ENCODE results near the gene ERC1. TPM values are rescaled to one million over a fixed set of nuclear protein-coding genes. Genes with fewer than 3 reads are reported as not detected.
A peak's percentile ranks its signal among the peaks of the same experiment; 100 is the strongest.
"Not testable (repeated sequence)": the region's sequence is repeated elsewhere in the genome, so short reads cannot be mapped to it uniquely, and the experiment has no call there.

ERC1 gene
- total RNA-seq, 1 experiment from 2014 or later: 31.5 TPM

- Histone ChIP-seq H3K27me3 (no peaks in the 10 kb centered on the region), H3K36me3 (peaks cover 2% of the 10 kb centered on the region; the same call in 1 of the 2 replicates), H3K27ac (no peak overlapping the region), H3K4me1 (peaks cover 9% of the 10 kb centered on the region), H3K4me3 (no peak overlapping the region), H3K9me3 (replicated peaks) (no peaks in the 10 kb centered on the region)
- no peak for DNase-seq
These were observed 6.5 kb downstream of the ERC1 start for GRCh38 chr12:997505-997904.

DNA sequence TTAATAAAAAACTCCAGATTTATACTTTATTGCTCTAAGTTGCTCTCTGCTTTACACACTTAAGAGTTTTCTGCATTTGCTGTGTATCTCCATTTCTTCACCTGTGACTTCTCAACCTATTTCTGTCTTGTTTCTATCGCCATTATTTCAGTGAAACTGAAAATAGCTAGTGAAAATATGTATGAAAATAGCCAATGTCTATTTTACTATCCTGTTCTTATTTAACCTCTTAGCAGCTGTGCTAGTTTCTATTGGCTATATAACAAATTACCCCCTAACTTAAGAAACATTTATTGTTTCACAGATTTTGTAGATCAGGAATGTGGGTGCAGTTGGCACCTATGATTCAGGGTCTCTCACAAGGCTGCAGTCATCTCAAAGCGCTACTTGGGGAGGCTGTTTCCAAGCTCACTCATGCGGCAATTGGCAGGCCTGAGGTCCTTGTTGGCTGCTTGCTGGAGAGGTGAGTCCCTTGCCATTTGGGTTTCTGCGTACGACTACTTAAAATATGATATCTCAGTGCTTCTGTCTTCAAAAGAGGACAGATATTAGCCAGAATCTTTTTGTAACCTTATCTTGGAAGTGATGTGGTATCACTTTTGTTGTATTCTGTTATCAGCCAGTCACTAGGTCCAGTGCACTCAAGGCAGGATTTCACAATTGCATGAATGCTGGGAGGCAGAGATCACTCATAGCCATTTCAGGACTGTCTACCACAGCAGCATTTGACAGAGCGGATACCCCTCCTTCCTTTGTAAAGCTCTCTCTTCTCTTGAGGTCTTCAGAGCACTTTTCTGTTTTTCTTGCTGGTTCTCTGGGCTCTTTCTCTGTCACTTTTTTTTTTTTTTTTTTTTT is 7.2 kb downstream of the ERC1 start:
- H3K4me1 ChIP-seq: peaks cover 2% of the 10 kb centered on the region
- no peak for DNase-seq
- peaks cover 2% of the 10 kb centered on the region; the same call in 1 of the 2 replicates for H3K36me3 ChIP-seq
- no peaks in the 10 kb centered on the region for H3K27me3 ChIP-seq
- no peak overlapping the region for H3K4me3 ChIP-seq
- H3K9me3 ChIP-seq (replicated peaks): no peaks in the 10 kb centered on the region
- no peak overlapping the region for H3K27ac ChIP-seq

GRCh38 chr12:999736-1000135 is 8.7 kb downstream of the ERC1 start:
- H3K4me1 ChIP-seq; H3K27me3 ChIP-seq; H3K9me3 ChIP-seq (replicated peaks); DNase-seq; H3K4me3 ChIP-seq; H3K36me3 ChIP-seq; H3K27ac ChIP-seq: not testable (repeated sequence)

DNA sequence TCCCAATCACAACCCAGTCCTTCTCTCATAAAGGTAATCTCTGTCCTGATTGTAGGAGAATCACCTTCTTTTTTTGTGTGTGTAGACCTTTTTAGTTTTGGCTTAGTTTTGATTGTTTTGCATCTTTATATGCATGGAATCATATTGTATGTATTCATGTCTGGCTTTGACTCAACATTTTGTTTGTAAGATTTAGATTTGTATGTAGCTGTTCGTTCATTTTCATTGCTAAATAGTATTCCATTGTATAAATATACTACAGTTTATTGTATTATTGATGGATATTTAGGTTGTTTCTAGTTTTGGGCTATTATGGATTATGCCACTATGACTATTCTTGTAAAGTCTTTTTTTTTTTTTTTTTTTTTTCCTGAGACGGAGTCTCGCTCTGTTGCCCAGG is 10.5 kb downstream of the ERC1 start:
- H3K9me3 ChIP-seq (replicated peaks): no peaks in the 10 kb centered on the region
- no peaks in the 10 kb centered on the region for H3K27me3 ChIP-seq
- H3K4me1 ChIP-seq: no peaks in the 10 kb centered on the region
- no peak for DNase-seq
- no peak overlapping the region for H3K27ac ChIP-seq
- 0 out of 2 replicates have a peak, but pooled peaks cover 2% of the 10 kb centered on the region for H3K36me3 ChIP-seq
- H3K4me3 ChIP-seq: no peak overlapping the region

- H3K27ac ChIP-seq: no peak overlapping the region
- H3K27me3 ChIP-seq: no peaks in the 10 kb centered on the region
- H3K36me3 ChIP-seq: 0 out of 2 replicates have a peak, but pooled peaks cover 2% of the 10 kb centered on the region
- H3K4me1 ChIP-seq: no peaks in the 10 kb centered on the region
- no peaks in the 10 kb centered on the region for H3K9me3 ChIP-seq (replicated peaks)
- H3K4me3 ChIP-seq: no peak overlapping the region
- no peak for DNase-seq
These were observed 12.7 kb downstream of the ERC1 start for GRCh38 chr12:1003600-1004271.

- Histone ChIP-seq H3K27ac (no peak overlapping the region), H3K9me3 (replicated peaks) (no peaks in the 10 kb centered on the region), H3K4me3 (no peak overlapping the region), H3K27me3 (no peaks in the 10 kb centered on the region), H3K36me3 (0 out of 2 replicates have a peak, but pooled peaks cover 2% of the 10 kb centered on the region), H3K4me1 (no peaks in the 10 kb centered on the region)
- no peak for DNase-seq
These were observed 15.2 kb downstream of the ERC1 start for GRCh38 chr12:1006255-1006654.

DNA sequence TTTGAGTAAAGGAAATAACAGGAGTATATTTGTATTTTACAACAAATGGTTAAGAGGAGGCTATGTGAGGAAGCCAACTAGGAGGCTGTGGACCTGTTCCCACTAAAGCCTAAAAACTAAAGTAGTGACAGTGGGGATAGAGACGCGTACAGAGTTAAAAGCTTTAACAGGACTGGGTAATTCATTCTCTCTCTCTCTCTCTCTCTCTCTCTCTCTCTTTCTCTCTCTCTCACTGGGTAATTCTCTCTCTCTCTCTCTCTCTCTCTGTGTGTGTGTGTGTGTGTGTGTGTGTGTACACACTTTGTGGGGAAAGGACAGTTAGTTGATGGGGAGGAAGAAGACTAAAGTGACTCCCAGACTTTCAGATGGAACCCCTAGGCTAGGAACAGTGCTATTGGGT is 16.3 kb downstream of the ERC1 start:
- Histone ChIP-seq H3K9me3 (replicated peaks) (no peaks in the 10 kb centered on the region), H3K4me3 (no peak overlapping the region), H3K27me3 (no peaks in the 10 kb centered on the region), H3K4me1 (no peaks in the 10 kb centered on the region), H3K36me3 (0 out of 2 replicates have a peak, but pooled peaks cover 2% of the 10 kb centered on the region), H3K27ac (no peak overlapping the region)
- no peak for DNase-seq

DNA sequence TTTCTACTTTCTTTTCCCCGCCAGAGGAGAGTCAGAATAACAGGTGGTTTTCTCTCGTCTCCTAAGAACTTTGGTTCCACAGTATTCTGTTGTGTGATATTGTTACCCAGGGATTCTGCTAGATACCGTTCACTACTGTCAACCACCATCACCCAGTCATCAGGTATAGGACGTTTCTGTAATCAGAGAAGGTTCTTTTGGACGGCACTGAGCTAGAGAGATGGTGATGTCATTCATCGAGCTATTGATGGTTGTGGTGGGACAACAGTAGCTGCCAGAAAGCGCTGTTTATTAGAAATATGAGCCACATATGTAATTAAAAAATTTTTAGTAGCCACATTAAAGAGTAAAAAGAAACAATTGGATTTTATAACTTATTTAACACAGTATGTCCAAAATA is 17.0 kb downstream of the ERC1 start:
- H3K27ac ChIP-seq: no peak overlapping the region
- H3K27me3 ChIP-seq: no peaks in the 10 kb centered on the region
- no peaks in the 10 kb centered on the region for H3K9me3 ChIP-seq (replicated peaks)
- no peaks in the 10 kb centered on the region for H3K4me1 ChIP-seq
- DNase-seq: peak in 1 of 2 experiments; percentile 15
- no peaks in the 10 kb centered on the region for H3K36me3 ChIP-seq
- H3K4me3 ChIP-seq: no peak overlapping the region

DNA sequence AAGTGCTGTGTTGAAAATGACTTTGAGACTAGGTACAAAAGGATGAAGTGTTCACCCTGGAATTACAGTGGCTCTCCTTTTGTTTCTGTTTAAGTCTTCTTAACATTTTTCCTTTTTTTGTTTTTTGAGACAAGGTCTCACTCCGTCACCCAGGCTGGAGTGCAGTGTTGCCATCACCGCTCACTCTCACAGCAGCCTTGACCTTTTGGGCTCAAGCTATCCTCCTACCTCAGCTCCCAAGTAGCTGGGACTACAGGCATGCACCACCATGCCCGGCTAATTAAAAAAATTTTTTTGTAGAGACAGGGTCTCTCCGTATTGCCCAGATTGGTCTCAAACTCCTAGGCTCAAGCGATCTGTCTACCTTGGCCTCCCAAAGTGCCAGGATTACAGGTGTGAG is 20.1 kb downstream of the ERC1 start:
- DNase-seq: no peak

GRCh38 chr12:1013618-1014489 is 22.8 kb downstream of the ERC1 start:
- Histone ChIP-seq H3K9me3 (replicated peaks) (no peaks in the 10 kb centered on the region), H3K4me1 (no peaks in the 10 kb centered on the region), H3K4me3 (no peak overlapping the region), H3K36me3 (no peaks in the 10 kb centered on the region), H3K27ac (no peak overlapping the region), H3K27me3 (no peaks in the 10 kb centered on the region)
- no peak for DNase-seq

More for the DNA sequence above, 20.1 kb downstream of the ERC1 start:
- Histone ChIP-seq H3K4me1 (no peaks in the 10 kb centered on the region), H3K36me3 (no peaks in the 10 kb centered on the region), H3K27ac (no peak overlapping the region), H3K9me3 (replicated peaks) (no peaks in the 10 kb centered on the region), H3K27me3 (no peaks in the 10 kb centered on the region), H3K4me3 (no peak overlapping the region)

DNA sequence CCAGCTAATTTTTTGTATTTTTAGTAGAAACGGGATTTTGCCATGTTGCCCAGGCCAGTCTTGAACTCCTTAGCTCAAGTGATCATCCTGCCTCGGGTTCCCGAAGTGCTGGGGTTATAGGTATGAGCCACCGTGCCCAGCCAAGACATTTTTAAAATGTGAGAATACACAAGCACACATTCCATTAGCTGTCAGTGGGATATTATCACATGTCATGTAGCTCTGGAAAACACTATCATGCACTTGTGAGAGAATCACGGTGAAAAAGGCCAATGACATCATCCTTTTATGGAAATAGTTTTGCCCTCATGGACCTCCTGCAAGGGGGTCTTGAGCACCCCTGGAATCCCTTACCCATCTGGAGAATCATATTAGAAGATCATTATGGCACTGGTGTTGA is 28.3 kb downstream of the ERC1 start:
- Histone ChIP-seq H3K27me3 (no peaks in the 10 kb centered on the region), H3K27ac (no peak overlapping the region)
- no peak for DNase-seq

DNA sequence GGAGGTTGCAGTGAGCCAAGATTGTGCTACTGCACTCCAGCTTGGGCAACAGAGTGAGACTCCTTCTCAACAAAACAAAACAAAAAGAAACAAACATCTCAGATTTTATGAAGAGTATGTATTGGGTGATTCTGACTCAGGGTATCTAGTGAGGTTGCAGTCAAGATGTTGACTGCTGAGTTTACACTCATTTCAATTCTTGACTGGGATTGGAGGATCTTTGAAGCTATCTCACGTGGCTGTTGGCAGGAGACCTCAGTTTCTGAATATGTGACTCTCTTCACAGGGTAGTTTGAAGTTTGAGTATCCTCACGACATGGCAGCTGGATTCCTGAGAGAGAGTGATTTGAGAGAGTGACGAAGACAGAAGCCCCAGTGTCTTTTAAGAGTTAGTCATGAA is 29.4 kb downstream of the ERC1 start:
- H3K27ac ChIP-seq: no peak overlapping the region
- no peaks in the 10 kb centered on the region for H3K27me3 ChIP-seq
- DNase-seq: no peak
- H3K4me1 ChIP-seq: no peaks in the 10 kb centered on the region
- no peak overlapping the region for H3K4me3 ChIP-seq
- H3K36me3 ChIP-seq: peaks cover 11% of the 10 kb centered on the region
- no peaks in the 10 kb centered on the region; the same call in 1 of the 2 replicates for H3K9me3 ChIP-seq (replicated peaks)

More for the DNA sequence above, 28.3 kb downstream of the ERC1 start:
- Histone ChIP-seq H3K4me3 (no peak overlapping the region), H3K9me3 (replicated peaks) (no peaks in the 10 kb centered on the region; the same call in 1 of the 2 replicates), H3K36me3 (peaks cover 11% of the 10 kb centered on the region), H3K4me1 (no peaks in the 10 kb centered on the region)

DNA sequence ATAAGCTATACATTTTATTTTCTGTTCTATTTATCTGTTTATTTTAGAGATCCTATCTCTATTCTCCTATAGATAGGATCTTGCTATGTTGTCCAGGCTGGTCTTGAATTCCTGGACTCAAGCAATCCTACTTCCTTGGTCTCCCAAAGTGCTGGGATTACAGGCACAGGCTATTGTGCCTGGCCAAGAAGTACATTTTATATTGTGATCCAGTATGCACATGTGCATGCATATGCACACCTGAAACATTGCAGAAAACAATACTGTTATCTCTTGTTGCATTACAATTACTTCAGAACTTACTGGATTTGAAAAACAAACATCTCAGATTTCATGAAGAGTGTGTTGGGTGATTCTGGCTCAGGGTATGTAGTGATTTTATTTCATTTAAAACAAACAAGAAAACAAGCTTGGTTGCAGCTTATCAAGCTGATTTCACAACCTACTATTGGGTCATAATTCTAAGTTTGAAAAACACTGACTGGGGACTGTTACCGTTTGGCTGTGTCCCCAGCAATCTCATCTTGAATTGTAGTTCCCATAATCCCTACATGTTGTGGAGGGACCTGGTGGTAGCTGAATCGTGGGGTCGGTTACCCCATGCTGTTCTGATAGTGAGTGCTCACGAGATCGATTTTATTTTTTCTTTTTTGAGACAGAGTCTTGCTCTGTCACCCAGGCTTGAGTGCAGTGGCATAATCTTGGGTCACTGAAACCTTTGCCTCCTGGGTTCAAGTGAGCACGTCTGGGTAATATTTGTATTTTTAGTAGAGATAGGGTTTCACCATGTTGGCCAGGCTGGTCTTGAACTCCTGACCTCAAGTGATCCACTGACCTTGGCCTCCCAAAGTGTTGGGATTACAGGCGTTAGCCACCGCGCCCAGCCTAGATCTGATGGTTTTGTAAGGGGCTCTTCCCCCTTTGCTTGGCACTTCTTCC is 31.3 kb downstream of the ERC1 start:
- no peak overlapping the region for H3K4me3 ChIP-seq
- H3K36me3 ChIP-seq: peaks cover 11% of the 10 kb centered on the region
- H3K9me3 ChIP-seq (replicated peaks): no peaks in the 10 kb centered on the region; the same call in 1 of the 2 replicates
- no peak for DNase-seq
- H3K27me3 ChIP-seq: no peaks in the 10 kb centered on the region
- no peaks in the 10 kb centered on the region for H3K4me1 ChIP-seq
- H3K27ac ChIP-seq: no peak overlapping the region

DNA sequence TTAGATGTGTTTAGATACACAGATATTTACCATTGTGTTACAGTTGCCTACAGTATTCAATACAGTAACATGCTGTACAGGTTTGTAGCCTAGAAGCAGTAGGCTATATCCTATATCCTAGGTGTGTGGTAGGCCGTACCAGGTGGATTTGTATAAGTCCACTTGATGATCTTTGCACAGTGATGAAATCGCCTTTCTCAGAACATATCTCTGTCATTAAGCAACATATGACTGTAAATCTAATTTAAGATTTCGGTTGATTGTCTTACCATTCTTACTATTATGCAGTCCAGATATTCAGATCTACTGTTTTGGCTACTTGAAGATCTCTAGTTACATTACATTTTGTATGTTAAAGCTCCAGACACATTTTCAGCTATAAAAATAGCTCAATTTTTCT is 39.8 kb downstream of the ERC1 start:
- H3K4me1 ChIP-seq: no peaks in the 10 kb centered on the region
- no peak overlapping the region for H3K27ac ChIP-seq
- H3K36me3 ChIP-seq: peaks cover 6% of the 10 kb centered on the region
- DNase-seq: no peak
- no peaks in the 10 kb centered on the region for H3K27me3 ChIP-seq
- H3K4me3 ChIP-seq: no peak overlapping the region
- H3K9me3 ChIP-seq (replicated peaks): no peaks in the 10 kb centered on the region
